ENCODE results near the gene VAMP1. TPM values are rescaled to one million over a fixed set of nuclear protein-coding genes. Genes with fewer than 3 reads are reported as not detected.
A peak's percentile ranks its signal among the peaks of the same experiment; 100 is the strongest.

Gene VAMP1
- total and polyA plus RNA-seq, 9 donors: 4.6 to 16.2 (median 9.2) TPM

DNA sequence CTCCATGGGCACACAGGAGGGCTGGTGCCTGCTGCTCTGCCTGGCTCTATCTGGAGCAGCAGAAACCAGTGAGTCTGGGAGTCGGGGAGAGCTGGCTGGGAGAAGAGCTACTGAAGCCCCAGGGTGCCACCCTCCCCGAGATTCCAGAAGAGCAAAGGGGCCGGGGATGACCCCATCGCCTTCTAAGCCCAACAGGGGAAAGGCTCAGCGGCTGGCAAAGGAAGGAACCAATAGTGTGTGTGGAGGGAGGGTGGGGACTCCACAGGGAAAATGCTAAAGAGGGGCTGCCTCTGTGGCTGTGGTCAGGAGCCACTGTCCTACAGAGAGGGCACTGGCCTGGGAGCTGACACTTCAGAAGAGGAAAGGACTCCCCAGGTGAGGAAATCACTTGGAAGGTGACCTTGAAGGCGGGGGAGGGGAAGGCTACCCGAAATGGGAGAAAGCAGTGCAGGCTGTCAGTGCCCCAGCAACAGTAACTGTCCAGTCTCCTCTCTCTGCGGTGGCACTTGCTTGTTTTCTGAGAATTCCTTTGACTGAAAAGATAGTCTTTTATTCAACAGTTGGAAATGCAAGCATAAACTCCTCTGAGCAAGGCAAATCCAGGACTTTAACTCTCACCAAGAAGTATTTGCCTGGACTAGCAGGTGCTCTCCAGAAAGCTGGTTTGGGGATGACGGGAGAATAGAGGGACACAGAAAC is 18.1 kb downstream of the VAMP1 start:
- Histone ChIP-seq H3K27me3 (ENCODE audit: control insufficient read depth, insufficient read depth, low read length) (no peaks in the 10 kb centered on the region), H3K4me3 (ENCODE audit: low read length) (peak overlapping the region; percentile 54), H3K4me1 (ENCODE audit: control insufficient read depth, insufficient read depth, low read length) (peaks cover 32% of the 10 kb centered on the region), H3K36me3 (ENCODE audit: control insufficient read depth, insufficient read depth, low read length) (peaks cover 29% of the 10 kb centered on the region), H3K27ac (ENCODE audit: low read length) (peak overlapping the region; percentile 87), H3K9me3 (replicated peaks; ENCODE audit: control insufficient read depth, low read depth, low read length) (no peaks in the 10 kb centered on the region)
- 4% methylated on average over 5 of the region's 9 CpGs for WGBS (ENCODE audit: insufficient coverage)
- DNase-seq: peak; percentile 36

DNA sequence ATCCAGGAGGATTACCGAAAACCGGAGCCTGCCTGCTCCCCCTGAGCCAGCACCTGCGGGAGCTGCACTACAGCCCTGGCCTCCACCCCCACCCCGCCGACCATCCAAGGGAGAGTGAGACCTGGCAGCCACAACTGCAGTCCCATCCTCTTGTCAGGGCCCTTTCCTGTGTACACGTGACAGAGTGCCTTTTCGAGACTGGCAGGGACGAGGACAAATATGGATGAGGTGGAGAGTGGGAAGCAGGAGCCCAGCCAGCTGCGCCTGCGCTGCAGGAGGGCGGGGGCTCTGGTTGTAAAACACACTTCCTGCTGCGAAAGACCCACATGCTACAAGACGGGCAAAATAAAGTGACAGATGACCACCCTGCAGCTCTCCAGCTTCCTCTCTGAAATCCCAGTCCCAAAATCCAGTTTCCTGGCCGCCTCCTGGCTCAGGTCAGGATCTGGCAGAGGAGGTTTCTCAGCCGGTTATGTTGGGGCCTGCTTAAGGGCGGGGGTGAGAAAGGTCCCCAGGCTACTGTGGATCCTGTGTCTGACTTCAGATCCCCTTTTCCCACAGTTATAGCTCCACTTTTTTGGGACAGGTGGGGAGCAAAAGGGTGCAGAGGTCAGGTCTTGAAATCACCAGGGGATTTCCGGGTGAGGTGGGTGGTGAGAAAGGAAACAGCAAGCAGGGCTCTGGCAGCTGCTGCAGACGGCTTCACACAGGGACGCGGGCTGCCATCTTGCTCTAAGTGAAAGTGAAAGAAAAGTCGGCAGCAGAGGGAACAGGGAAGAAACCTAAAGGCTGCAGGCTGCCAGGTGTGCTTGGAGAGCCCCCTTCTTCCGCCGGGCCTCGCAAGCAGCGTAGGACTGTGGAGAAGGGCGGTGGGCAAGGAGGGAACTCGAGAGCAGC is 18.9 kb downstream of the VAMP1 start, which contains the start of gene TAPBPL:
TAPBPL (plus strand) TSS at position 695 of the 897 bp plus-strand sequence. CDS start 207 bp downstream, outside the sequence.
- H3K36me3 ChIP-seq (ENCODE audit: control insufficient read depth, insufficient read depth, low read length): peaks cover 28% of the 10 kb centered on the region
- DNase-seq: peak; percentile 97
- H3K4me3 ChIP-seq (ENCODE audit: low read length): peak within 1 kb of the TSS; percentile 54

DNA sequence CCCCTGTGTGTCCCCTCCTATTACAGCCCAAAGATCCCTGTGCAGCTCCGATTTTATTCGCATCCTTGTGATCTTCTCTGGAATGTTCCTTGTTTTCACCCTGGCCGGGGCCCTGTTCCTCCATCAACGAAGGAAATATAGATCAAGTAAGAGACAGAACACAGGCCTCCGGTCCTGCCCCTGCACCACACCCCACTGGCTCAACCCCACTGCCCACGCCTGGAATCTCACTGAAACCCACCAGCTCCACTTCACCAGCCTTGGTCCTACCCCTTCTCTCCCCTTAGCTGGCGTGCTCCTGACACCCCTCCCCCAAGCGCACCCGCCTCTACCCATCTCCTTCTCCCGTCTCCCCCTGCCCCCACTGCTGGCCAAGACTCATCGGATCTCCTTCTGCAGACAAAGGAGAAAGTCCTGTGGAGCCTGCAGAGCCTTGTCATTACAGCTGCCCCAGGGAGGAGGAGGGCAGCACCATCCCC is 19.6 kb downstream of the VAMP1 start:
- H3K4me1 ChIP-seq (ENCODE audit: control insufficient read depth, insufficient read depth, low read length): peaks cover 32% of the 10 kb centered on the region
- H3K9me3 ChIP-seq (replicated peaks; ENCODE audit: control insufficient read depth, low read depth, low read length): no peaks in the 10 kb centered on the region
- peaks cover 33% of the 10 kb centered on the region for H3K36me3 ChIP-seq (ENCODE audit: control insufficient read depth, insufficient read depth, low read length)

More for the DNA sequence above, 18.9 kb downstream of the VAMP1 start, which contains the start of gene TAPBPL:
- peaks cover 32% of the 10 kb centered on the region for H3K4me1 ChIP-seq (ENCODE audit: control insufficient read depth, insufficient read depth, low read length)
- H3K27ac ChIP-seq (ENCODE audit: low read length): peak within 1 kb of the TSS; percentile 87
- H3K9me3 ChIP-seq (replicated peaks; ENCODE audit: control insufficient read depth, low read depth, low read length): no peaks in the 10 kb centered on the region
- no peaks in the 10 kb centered on the region for H3K27me3 ChIP-seq (ENCODE audit: control insufficient read depth, insufficient read depth, low read length)
- WGBS (ENCODE audit: insufficient coverage): 1% methylated on average over 15 of the region's 27 CpGs

DNA sequence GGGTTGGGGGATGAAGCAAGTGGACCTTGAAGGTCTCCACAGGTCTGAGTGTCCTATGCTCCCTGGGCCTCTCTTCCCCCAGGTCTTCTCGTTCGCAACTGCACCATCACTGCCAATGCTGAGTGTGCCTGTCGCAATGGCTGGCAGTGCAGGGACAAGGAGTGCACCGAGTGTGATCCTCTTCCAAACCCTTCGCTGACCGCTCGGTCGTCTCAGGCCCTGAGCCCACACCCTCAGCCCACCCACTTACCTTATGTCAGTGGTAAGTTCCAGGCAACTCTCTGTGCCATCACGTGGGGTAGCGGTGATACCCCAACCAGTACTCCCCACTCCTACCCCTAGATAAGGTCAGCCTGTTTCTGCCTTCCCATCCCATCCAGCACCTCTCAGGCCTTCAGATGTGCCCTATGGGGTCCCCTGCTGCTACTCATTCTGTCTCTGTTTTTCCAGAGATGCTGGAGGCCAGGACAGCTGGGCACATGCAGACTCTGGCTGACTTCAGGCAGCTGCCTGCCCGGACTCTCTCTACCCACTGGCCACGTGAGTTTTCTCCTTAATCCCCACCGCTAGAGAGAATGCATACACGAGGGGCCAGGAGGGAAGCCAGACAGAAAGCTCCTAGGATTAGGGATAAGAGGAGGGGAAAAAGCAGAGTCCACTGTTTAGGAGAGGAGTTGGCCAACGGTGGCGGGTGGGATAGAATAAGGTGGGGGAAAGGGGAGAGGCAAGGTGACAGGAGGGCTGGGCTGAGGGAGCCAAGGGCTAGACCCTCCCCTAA is 20.2 kb downstream of the VAMP1 start:
- H3K36me3 ChIP-seq (ENCODE audit: control insufficient read depth, insufficient read depth, low read length): peaks cover 35% of the 10 kb centered on the region

More for the DNA sequence above, 19.6 kb downstream of the VAMP1 start:
- Histone ChIP-seq H3K27ac (ENCODE audit: low read length) (peak overlapping the region; percentile 87), H3K27me3 (ENCODE audit: control insufficient read depth, insufficient read depth, low read length) (no peaks in the 10 kb centered on the region), H3K4me3 (ENCODE audit: low read length) (peak overlapping the region; percentile 54)
- WGBS (ENCODE audit: insufficient coverage): 3% methylated on average over 8 of the region's 11 CpGs
- DNase-seq: no peak

DNA sequence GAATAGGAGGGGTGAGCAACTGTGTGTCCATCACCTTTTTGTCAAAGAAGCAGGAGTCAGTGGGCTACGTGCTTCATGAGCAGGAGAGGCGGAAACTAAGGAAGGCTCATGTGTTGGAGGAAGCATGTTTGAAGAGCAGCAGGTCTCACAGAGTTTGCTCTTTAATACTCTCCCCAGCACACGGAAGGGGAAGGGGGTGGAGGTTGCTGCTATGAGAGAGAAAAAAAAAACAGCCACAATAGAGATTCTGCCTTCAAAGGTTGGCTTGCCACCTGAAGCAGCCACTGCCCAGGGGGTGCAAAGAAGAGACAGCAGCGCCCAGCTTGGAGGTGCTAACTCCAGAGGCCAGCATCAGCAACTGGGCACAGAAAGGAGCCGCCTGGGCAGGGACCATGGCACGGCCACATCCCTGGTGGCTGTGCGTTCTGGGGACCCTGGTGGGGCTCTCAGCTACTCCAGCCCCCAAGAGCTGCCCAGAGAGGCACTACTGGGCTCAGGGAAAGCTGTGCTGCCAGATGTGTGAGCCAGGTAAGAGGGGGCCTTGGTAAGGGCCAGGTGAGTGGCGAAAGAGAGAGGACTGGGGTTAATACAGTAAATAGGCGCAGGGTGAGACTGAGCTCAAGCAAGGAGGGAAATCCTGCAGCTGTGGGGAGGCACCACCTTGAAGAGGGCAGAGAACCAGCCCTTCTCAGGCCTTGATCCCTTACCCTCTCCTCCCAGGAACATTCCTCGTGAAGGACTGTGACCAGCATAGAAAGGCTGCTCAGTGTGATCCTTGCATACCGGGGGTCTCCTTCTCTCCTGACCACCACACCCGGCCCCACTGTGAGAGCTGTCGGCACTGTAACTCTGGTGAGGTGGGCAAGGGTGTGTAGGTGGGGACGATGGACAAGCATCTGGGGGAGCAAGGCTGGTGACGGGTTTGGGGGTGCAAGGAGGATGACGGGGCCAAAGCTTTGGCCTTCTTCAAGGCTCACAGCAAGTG is 25.5 kb downstream of the VAMP1 start, which contains the start of gene CD27:
CD27 (plus strand) TSS at position 252 of the 985 bp plus-strand sequence; CDS start at position 393, 141 bp downstream.
- DNase-seq: no peak
- Histone ChIP-seq H3K27me3 (ENCODE audit: control insufficient read depth, insufficient read depth, low read length) (no peaks in the 10 kb centered on the region), H3K4me1 (ENCODE audit: control insufficient read depth, insufficient read depth, low read length) (peaks cover 4% of the 10 kb centered on the region), H3K9me3 (replicated peaks; ENCODE audit: control insufficient read depth, low read depth, low read length) (no peaks in the 10 kb centered on the region), H3K27ac (ENCODE audit: low read length) (no peak within 1 kb of the TSS), H3K36me3 (ENCODE audit: control insufficient read depth, insufficient read depth, low read length) (peaks cover 29% of the 10 kb centered on the region), H3K4me3 (ENCODE audit: low read length) (no peak within 1 kb of the TSS)
- WGBS (ENCODE audit: insufficient coverage): 88% methylated on average over 11 of the region's 16 CpGs

More for the DNA sequence above, 20.2 kb downstream of the VAMP1 start:
- H3K4me1 ChIP-seq (ENCODE audit: control insufficient read depth, insufficient read depth, low read length): peaks cover 32% of the 10 kb centered on the region
- peak; percentile 52 for DNase-seq
- H3K27ac ChIP-seq (ENCODE audit: low read length): peak overlapping the region; percentile 87
- H3K9me3 ChIP-seq (replicated peaks; ENCODE audit: control insufficient read depth, low read depth, low read length): no peaks in the 10 kb centered on the region
- 78% methylated on average over 10 of the region's 16 CpGs for WGBS (ENCODE audit: insufficient coverage)
- no peaks in the 10 kb centered on the region for H3K27me3 ChIP-seq (ENCODE audit: control insufficient read depth, insufficient read depth, low read length)
- peak overlapping the region; percentile 54 for H3K4me3 ChIP-seq (ENCODE audit: low read length)

DNA sequence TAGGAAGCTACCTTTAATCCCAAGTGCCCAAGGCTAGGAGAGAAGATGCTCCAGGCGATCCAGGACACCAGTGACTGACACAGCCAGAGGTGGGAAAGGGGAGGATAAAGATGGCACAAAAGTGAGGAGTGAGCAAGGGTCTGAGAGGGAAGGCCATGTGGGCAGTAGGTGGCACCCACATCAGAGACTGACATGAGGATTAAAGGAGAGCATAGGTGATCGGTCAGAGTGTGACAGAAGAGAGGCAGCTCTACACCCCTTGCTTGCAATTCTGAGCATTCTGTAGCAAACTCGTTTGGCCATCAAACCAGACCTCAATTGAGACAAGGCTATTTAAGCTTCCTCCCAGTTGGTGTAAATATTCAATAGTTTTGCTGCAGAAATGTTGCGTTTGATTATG is 26.4 kb downstream of the VAMP1 start:
- no peak for DNase-seq
- H3K27ac ChIP-seq (ENCODE audit: low read length): no peak overlapping the region
- H3K4me1 ChIP-seq (ENCODE audit: control insufficient read depth, insufficient read depth, low read length): no peaks in the 10 kb centered on the region
- H3K4me3 ChIP-seq (ENCODE audit: low read length): no peak overlapping the region
- no peaks in the 10 kb centered on the region for H3K9me3 ChIP-seq (replicated peaks; ENCODE audit: control insufficient read depth, low read depth, low read length)
- H3K27me3 ChIP-seq (ENCODE audit: control insufficient read depth, insufficient read depth, low read length): no peaks in the 10 kb centered on the region
- 90% methylated on average over 2 of the region's 4 CpGs for WGBS (ENCODE audit: insufficient coverage)
- H3K36me3 ChIP-seq (ENCODE audit: control insufficient read depth, insufficient read depth, low read length): peaks cover 32% of the 10 kb centered on the region

DNA sequence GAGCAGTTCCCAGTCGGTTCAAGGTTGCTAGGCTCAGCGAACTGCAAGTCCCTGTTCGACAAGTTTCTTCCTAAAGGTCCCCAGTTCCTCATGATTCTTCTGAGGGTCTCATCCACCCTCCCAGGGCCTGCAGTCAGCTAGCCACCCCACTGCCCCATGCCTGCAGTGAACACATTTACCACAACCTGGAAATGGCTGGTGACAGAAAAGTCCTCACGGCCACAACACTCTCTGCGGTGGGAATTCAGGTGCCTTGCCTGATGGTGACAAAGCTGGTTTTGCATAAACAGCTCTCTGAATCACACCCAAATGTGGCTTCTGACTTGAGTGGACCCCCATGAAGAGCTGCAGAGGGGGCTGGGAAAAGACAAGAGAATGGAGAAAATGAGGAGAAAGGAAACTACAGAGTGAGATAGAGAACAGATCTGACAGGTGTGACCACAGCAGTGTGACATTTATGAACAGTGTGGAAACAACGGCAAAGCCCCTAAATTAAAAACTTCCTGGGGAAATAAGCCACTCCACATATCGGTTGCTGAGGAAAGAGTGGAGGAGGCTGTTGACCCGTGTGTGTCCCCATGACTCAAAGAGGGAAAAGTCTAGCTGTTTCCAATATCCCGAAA is 27.0 kb downstream of the VAMP1 start:
- H3K27me3 ChIP-seq (ENCODE audit: control insufficient read depth, insufficient read depth, low read length): no peaks in the 10 kb centered on the region
- no peak overlapping the region for H3K4me3 ChIP-seq (ENCODE audit: low read length)
- no peaks in the 10 kb centered on the region for H3K9me3 ChIP-seq (replicated peaks; ENCODE audit: control insufficient read depth, low read depth, low read length)
- peaks cover 32% of the 10 kb centered on the region for H3K36me3 ChIP-seq (ENCODE audit: control insufficient read depth, insufficient read depth, low read length)
- DNase-seq: no peak
- H3K4me1 ChIP-seq (ENCODE audit: control insufficient read depth, insufficient read depth, low read length): no peaks in the 10 kb centered on the region
- H3K27ac ChIP-seq (ENCODE audit: low read length): no peak overlapping the region
- WGBS (ENCODE audit: insufficient coverage): 63% methylated on average over 6 of the region's 9 CpGs

DNA sequence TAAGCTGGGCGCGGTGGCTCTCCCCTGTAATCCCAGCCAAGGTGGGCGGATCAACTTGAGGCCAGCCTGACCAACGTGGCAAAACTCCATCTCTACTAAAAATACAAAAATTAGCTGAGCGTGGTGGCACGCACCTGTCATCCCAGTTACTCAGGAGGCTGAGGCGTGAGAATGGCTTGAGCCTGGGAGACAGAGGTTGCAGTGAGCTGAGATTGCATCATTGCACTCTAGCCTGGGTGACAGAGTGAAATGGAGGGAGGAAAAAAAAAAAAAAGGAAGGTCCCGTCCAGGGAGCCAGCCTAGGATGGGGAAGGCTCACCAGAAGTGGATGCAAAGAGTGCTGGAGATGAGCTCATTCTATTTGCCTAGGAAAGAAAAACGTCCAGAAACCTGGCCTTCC is 27.6 kb downstream of the VAMP1 start:
- 76% methylated on average over 5 of the region's 9 CpGs for WGBS (ENCODE audit: insufficient coverage)

More for the DNA sequence above, 27.6 kb downstream of the VAMP1 start:
- Histone ChIP-seq H3K4me1 (ENCODE audit: control insufficient read depth, insufficient read depth, low read length) (no peaks in the 10 kb centered on the region), H3K9me3 (replicated peaks; ENCODE audit: control insufficient read depth, low read depth, low read length) (no peaks in the 10 kb centered on the region), H3K4me3 (ENCODE audit: low read length) (no peak overlapping the region), H3K27ac (ENCODE audit: low read length) (no peak overlapping the region), H3K36me3 (ENCODE audit: control insufficient read depth, insufficient read depth, low read length) (peaks cover 28% of the 10 kb centered on the region), H3K27me3 (ENCODE audit: control insufficient read depth, insufficient read depth, low read length) (no peaks in the 10 kb centered on the region)
- no peak for DNase-seq
